Suppressor macrophage treated with lipopolysaccharide for 1 hour (primary cell): Measurements from ENCODE around the gene KCNIP4.

ENCODE experiments used
- DNase-seq, 3 donors: peaks; one replicate each; pipeline ENCODE4 v3.0.0-alpha.2; 2020 to 2022

The KCNIP4 gene

GRCh38 chr4:21136051-21136630, 812.4 kb downstream of the KCNIP4 start:
- no peak for DNase-seq

- DNase-seq, result no peak
These were observed 813.6 kb downstream of the KCNIP4 start for GRCh38 chr4:21134994-21135393.

- DNase-seq, result no peak
These were observed 818.0 kb downstream of the KCNIP4 start for GRCh38 chr4:21130606-21131005.

GRCh38 chr4:21126014-21126512, 822.5 kb downstream of the KCNIP4 start:
- no peak for DNase-seq

GRCh38 chr4:21118301-21118700, 830.3 kb downstream of the KCNIP4 start:
- DNase-seq, result no peak

GRCh38 chr4:21117541-21118180, 830.9 kb downstream of the KCNIP4 start:
- no peak for DNase-seq

- no peak for DNase-seq
These were observed 834.9 kb downstream of the KCNIP4 start for GRCh38 chr4:21113496-21114223.

GRCh38 chr4:21102667-21103066, 845.9 kb downstream of the KCNIP4 start:
- DNase-seq, result no peak

- no peak for DNase-seq
These were observed 850.7 kb downstream of the KCNIP4 start for GRCh38 chr4:21097865-21098264.

GRCh38 chr4:21097026-21097425, 851.5 kb downstream of the KCNIP4 start:
- DNase-seq, result no peak

- no peak for DNase-seq
These were observed 856.0 kb downstream of the KCNIP4 start for GRCh38 chr4:21092531-21092930.

GRCh38 chr4:21090094-21090666, 858.4 kb downstream of the KCNIP4 start:
- no peak for DNase-seq

- no peak for DNase-seq
These were observed 865.2 kb downstream of the KCNIP4 start for GRCh38 chr4:21083413-21083812.

GRCh38 chr4:21077967-21078366, 870.6 kb downstream of the KCNIP4 start:
- DNase-seq, result no peak

GRCh38 chr4:21067351-21067750, 881.2 kb downstream of the KCNIP4 start:
- no peak for DNase-seq

GRCh38 chr4:21061902-21062301, 886.7 kb downstream of the KCNIP4 start:
- no peak for DNase-seq

- DNase-seq, result no peak
These were observed 902.4 kb downstream of the KCNIP4 start for GRCh38 chr4:21046141-21046540.

- no peak for DNase-seq
These were observed 903.5 kb downstream of the KCNIP4 start for GRCh38 chr4:21045119-21045518.

GRCh38 chr4:21041708-21042107, 906.9 kb downstream of the KCNIP4 start:
- no peak for DNase-seq

- DNase-seq, result no peak
These were observed 913.8 kb downstream of the KCNIP4 start for GRCh38 chr4:21034728-21035127.

GRCh38 chr4:21032089-21032645, 916.4 kb downstream of the KCNIP4 start:
- no peak for DNase-seq

- no peak for DNase-seq
These were observed 929.8 kb downstream of the KCNIP4 start for GRCh38 chr4:21018817-21019216.

- DNase-seq, result no peak
These were observed 935.1 kb downstream of the KCNIP4 start for GRCh38 chr4:21013501-21013900.
